GM21529 (cell line): ENCODE measurements around the gene SLC2A9.
A peak's percentile ranks its signal among the peaks of the same experiment; 100 is the strongest.

ENCODE experiments used
- ATAC-seq: cut with Tn5 transposase; IDR thresholded peaks from one replicate; pipeline ENCODE4 v1.9.1; 2021; ENCODE audit not compliant: unreplicated experiment

The SLC2A9 gene

GRCh38 chr4:9968472-9968871 is 52.8 kb downstream of the SLC2A9 start:
- ATAC-seq, result no peak

- ATAC-seq, result no peak
Measured at GRCh38 chr4:9964879-9965278, 56.4 kb downstream of the SLC2A9 start.

GRCh38 chr4:9963328-9963727 is 58.0 kb downstream of the SLC2A9 start:
- no peak for ATAC-seq

- ATAC-seq, result peak; percentile 56
Measured at GRCh38 chr4:9962611-9963314, 58.5 kb downstream of the SLC2A9 start.

- ATAC-seq, result no peak
Measured at GRCh38 chr4:9954468-9954867, 66.8 kb downstream of the SLC2A9 start.

- no peak for ATAC-seq
Measured at GRCh38 chr4:9953089-9953488, 68.2 kb downstream of the SLC2A9 start.

- ATAC-seq, result peak; percentile 67
Measured at GRCh38 chr4:9952415-9952950, 68.8 kb downstream of the SLC2A9 start.

- no peak for ATAC-seq
Measured at GRCh38 chr4:9949573-9949972, 71.7 kb downstream of the SLC2A9 start.

- ATAC-seq, result no peak
Measured at GRCh38 chr4:9947168-9948062, 73.9 kb downstream of the SLC2A9 start.

- ATAC-seq, result no peak
Measured at GRCh38 chr4:9946170-9946569, 75.1 kb downstream of the SLC2A9 start.

GRCh38 chr4:9944431-9945425 is 76.6 kb downstream of the SLC2A9 start:
- ATAC-seq, result no peak

- no peak for ATAC-seq
Measured at GRCh38 chr4:9943761-9944160, 77.5 kb downstream of the SLC2A9 start.

- no peak for ATAC-seq
Measured at GRCh38 chr4:9942921-9943600, 78.2 kb downstream of the SLC2A9 start.

GRCh38 chr4:9942139-9942538 is 79.2 kb downstream of the SLC2A9 start:
- no peak for ATAC-seq

GRCh38 chr4:9940041-9940440 is 81.3 kb downstream of the SLC2A9 start:
- no peak for ATAC-seq

GRCh38 chr4:9938933-9939332 is 82.4 kb downstream of the SLC2A9 start:
- ATAC-seq, result no peak

GRCh38 chr4:9937078-9937477 is 84.2 kb downstream of the SLC2A9 start:
- no peak for ATAC-seq

- ATAC-seq, result no peak
Measured at GRCh38 chr4:9936129-9936644, 85.1 kb downstream of the SLC2A9 start.

- ATAC-seq, result no peak
Measured at GRCh38 chr4:9933956-9934355, 87.3 kb downstream of the SLC2A9 start.

- no peak for ATAC-seq
Measured at GRCh38 chr4:9933184-9933583, 88.1 kb downstream of the SLC2A9 start.
